ENCODE results near the gene NUP62.

GRCh38 chr19:49871349-49871985 lies 57.8 kb downstream of the NUP62 start:
- TF ChIP-seq ZFP3 (CRISPR knock-in tag; IDR thresholded peaks at IDR 0.05) = no peak
- TF ChIP-seq ARNTL (CRISPR knock-in tag; IDR thresholded peaks at IDR 0.05; ENCODE audit: borderline replicate concordance, low read depth) = no peak
- TF ChIP-seq CSDC2 (CRISPR knock-in tag; IDR thresholded peaks at IDR 0.05) = no peak
